ENCODE measurements around the gene INPPL1. TPM values are rescaled to one million over a fixed set of nuclear protein-coding genes. Genes with fewer than 3 reads are reported as not detected.

Gene INPPL1
- total and polyA plus RNA-seq, 2 donors (not counting 3 experiments of a cell fraction or from before 2014, with no cell fraction given), result 125 to 184 TPM

- Histone ChIP-seq H3K27me3 (ENCODE audit: control insufficient read depth in 2 of 2, insufficient read depth in 2 of 2, low read length in 2 of 2) (peaks cover 18 to 26% of the 10 kb centered on the region in 2 experiments), H3K9me1 (replicated peaks; ENCODE audit: control insufficient read depth, extremely low read depth, insufficient read depth, low read length) (no peaks in the 10 kb centered on the region), H3K4me3 (replicated peaks in 1 of 3; ENCODE audit: insufficient read depth in 1 of 3, low read depth in 1 of 3, low read length in 3 of 3) (no peak overlapping the region), H3K79me2 (ENCODE audit: control insufficient read depth, insufficient read depth, low read length) (no peaks in the 10 kb centered on the region), H3K9me3 (replicated peaks; ENCODE audit: control insufficient read depth, insufficient read depth, low read length) (no peaks in the 10 kb centered on the region), H3K4me2 (ENCODE audit: insufficient read depth, low read length) (no peak overlapping the region), H2AFZ (ENCODE audit: low read depth, low read length) (no peak overlapping the region), H3K36me3 (ENCODE audit: control insufficient read depth in 2 of 2, extremely low read depth in 1 of 2, insufficient read depth in 2 of 2, low read length in 2 of 2) (peaks cover 9 to 51% of the 10 kb centered on the region in 2 experiments), H3K4me1 (ENCODE audit: control insufficient read depth, extremely low read depth, insufficient read depth, low read length) (peaks cover 12% of the 10 kb centered on the region), H3K27ac (ENCODE audit: insufficient read depth, low read depth, low read length) (no peak overlapping the region), H3K9ac (replicated peaks; ENCODE audit: extremely low read depth, insufficient read depth, low read length) (no peak overlapping the region), H4K20me1 (replicated peaks; ENCODE audit: control insufficient read depth, extremely low read depth, insufficient read depth, low read length) (no peaks in the 10 kb centered on the region)
- intact Hi-C loops (cut with micrococcal nuclease) (no loop called here), dilution Hi-C loops (cut with MboI; ENCODE audit: extremely low pct_ligation_motif_present, low sequenced_read_pairs) (no loop called here)
- POLR2A ChIA-PET, result interaction anchor here (0.6 to 1.4 kb wide), 2 partner anchors 9 to 130 kb away, joined by 4 to 8 read pairs; no protein-coding TSS in a partner anchor
- FAIRE-seq (no peak), DNase-seq (ENCODE audit: low read depth, low spot score) (no peak)
- no TSS peak for BruUV-seq (replicated peaks)
- TF ChIP-seq MYC (IDR thresholded peaks at IDR 0.05; ENCODE audit: low read depth, low read length) (no peak), EZH2 (IDR thresholded peaks at IDR 0.05; ENCODE audit: borderline replicate concordance, low read depth, low read length, severe bottlenecking) (no peak), FOS (IDR thresholded peaks at IDR 0.05; ENCODE audit: borderline replicate concordance, insufficient read depth, low read length) (no peak), MAX (IDR thresholded peaks at IDR 0.05; ENCODE audit: insufficient read depth, insufficient read length) (no peak), POLR2A (IDR thresholded peaks at IDR 0.05; ENCODE audit: low read depth, low read length) (no peak), JUN (IDR thresholded peaks at IDR 0.05; ENCODE audit: borderline replicate concordance, insufficient read depth, insufficient read length, low read depth) (no peak), POLR2AphosphoS5 (IDR thresholded peaks at IDR 0.05; ENCODE audit: insufficient read depth, low read depth, low read length) (no peak), GATA2 (IDR thresholded peaks at IDR 0.05; ENCODE audit: insufficient read depth, insufficient read length, low read depth, low read length) (no peak)
- TF ChIP-seq, protein P1, sequence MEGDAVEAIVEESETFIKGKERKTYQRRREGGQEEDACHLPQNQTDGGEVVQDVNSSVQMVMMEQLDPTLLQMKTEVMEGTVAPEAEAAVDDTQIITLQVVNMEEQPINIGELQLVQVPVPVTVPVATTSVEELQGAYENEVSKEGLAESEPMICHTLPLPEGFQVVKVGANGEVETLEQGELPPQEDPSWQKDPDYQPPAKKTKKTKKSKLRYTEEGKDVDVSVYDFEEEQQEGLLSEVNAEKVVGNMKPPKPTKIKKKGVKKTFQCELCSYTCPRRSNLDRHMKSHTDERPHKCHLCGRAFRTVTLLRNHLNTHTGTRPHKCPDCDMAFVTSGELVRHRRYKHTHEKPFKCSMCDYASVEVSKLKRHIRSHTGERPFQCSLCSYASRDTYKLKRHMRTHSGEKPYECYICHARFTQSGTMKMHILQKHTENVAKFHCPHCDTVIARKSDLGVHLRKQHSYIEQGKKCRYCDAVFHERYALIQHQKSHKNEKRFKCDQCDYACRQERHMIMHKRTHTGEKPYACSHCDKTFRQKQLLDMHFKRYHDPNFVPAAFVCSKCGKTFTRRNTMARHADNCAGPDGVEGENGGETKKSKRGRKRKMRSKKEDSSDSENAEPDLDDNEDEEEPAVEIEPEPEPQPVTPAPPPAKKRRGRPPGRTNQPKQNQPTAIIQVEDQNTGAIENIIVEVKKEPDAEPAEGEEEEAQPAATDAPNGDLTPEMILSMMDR (IDR thresholded peaks at IDR 0.05; ENCODE audit: extremely low read depth in 1 of 2, insufficient read depth in 1 of 2, low read depth in 1 of 2, low read length in 2 of 2), result no peak
- CTCF ChIA-PET, result interaction anchor here (0.7 to 3.8 kb wide), 7 partner anchors 9 to 211 kb away, joined by 3 to 38 read pairs (median 4); partner anchors contain the start of gene INPPL1
Measured at GRCh38 chr11:72236774-72237111, 12.2 kb downstream of the INPPL1 start.

Measured in endothelial cell of umbilical vein (primary cell).